GM20000 (cell line): ENCODE data around the gene SIPA1L3.

Experiments used
- DNase-seq: peaks from one replicate; pipeline ENCODE4 v3.0.0; 2012; ENCODE audit warnings: low spot score
- CTCF ChIP-seq: IDR thresholded peaks from 2 replicates; pipeline ENCODE4 v1.5.1; 2012; ENCODE audit warnings: mild to moderate bottlenecking, control low read depth; ENCODE audit errors: extremely low read depth, missing control alignments

Gene SIPA1L3

GRCh38 chr19:37977992-37978391 lies 71.0 kb downstream of the SIPA1L3 start:
- DNase-seq, result peak; percentile 40
- no peak for TF ChIP-seq CTCF

GRCh38 chr19:37979547-37980082 lies 72.6 kb downstream of the SIPA1L3 start:
- no peak for TF ChIP-seq CTCF
- DNase-seq, result no peak

- DNase-seq, result no peak
Observed at GRCh38 chr19:37980419-37981170, 73.6 kb downstream of the SIPA1L3 start.

GRCh38 chr19:37981785-37982475 lies 74.9 kb downstream of the SIPA1L3 start:
- no peak for TF ChIP-seq CTCF
- DNase-seq, result no peak

More at GRCh38 chr19:37980419-37981170, 73.6 kb downstream of the SIPA1L3 start:
- TF ChIP-seq CTCF, result no peak

DNA sequence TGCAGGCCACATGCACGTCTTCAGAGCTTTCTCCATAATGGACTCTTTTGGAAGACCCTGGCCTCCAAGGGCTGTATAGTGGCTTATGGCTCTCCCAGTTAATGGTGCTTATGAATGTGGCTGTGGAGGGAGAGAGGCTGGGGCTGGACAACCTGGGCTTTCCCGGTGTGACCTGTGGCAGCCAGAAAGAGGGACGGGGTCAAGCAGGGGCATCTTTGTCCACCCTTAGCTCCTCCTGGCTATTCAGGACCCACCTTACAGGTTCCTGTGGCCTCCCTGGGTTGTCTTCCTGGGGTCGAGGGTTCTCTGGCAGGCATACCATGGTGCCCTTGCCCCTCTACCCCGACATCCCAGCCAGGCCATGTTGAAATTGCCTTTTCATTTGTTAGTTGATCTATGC lies 75.6 kb downstream of the SIPA1L3 start:
- DNase-seq, result no peak
- TF ChIP-seq CTCF, result no peak

GRCh38 chr19:37983153-37983552 lies 76.1 kb downstream of the SIPA1L3 start:
- no peak for TF ChIP-seq CTCF
- no peak for DNase-seq

DNA sequence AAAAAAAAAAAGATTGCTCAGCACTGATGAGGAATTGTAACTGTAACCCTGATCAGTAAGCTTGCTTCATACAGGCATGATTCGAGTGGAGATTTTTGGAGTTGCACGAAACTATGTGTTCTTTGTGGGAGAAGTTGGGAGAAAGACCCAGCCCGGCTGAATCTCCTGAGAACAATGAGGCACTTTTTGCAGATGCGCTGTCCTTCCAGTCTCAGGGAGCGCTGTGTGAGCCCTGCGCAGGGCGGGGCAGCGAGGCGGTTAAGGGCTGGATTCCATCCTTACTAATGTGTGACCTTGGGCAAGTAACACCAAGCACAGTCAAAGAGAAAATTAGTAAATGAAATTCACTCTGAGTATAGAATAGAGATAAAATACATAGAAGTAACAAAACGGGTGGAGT lies 76.9 kb downstream of the SIPA1L3 start:
- no peak for TF ChIP-seq CTCF
- DNase-seq, result no peak
